Measurements from ENCODE around the gene PAF1.
A peak's percentile ranks its signal among the peaks of the same experiment; 100 is the strongest.

The PAF1 gene

DNA sequence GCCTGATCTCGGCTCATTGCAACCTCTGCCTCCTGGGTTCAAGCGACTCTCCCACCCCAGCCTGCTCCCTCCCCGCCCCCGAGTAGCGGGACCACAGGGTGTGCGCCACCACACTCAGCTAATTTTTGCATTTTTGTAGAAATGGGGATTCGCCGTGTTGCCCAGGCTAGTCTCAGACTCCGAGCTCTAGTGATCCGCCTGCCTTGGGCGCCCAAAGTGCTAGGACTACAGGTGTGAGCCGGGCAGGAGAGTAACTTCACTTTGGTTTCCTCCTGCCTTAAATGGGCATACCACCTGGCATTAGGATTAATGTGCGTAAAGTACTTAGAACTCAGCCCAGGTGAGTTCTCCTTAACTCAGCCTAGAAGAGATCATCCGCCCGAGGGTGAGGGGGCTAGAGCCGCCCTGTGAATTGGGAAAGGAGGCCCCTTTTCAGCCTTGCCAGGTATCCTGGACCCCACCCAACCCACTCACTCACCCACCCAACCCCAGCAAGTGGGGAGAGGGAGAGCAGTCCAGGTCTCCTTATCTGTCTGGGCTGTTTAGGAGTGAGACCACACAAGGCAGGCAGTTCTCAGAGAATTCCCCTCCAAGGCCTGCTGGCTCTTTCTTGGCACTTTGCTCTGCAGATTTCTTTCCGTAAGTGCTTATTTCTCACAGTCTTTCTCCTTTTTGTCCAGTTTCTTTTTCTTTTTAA, 14.5 kb upstream of the PAF1 start:
- DNase-seq, result no peak

- no peak for DNase-seq
Observed at GRCh38 chr19:39403331-39404312, 12.7 kb upstream of the PAF1 start.

- DNase-seq, result no peak
Observed at GRCh38 chr19:39402346-39403300, 11.7 kb upstream of the PAF1 start.

DNA sequence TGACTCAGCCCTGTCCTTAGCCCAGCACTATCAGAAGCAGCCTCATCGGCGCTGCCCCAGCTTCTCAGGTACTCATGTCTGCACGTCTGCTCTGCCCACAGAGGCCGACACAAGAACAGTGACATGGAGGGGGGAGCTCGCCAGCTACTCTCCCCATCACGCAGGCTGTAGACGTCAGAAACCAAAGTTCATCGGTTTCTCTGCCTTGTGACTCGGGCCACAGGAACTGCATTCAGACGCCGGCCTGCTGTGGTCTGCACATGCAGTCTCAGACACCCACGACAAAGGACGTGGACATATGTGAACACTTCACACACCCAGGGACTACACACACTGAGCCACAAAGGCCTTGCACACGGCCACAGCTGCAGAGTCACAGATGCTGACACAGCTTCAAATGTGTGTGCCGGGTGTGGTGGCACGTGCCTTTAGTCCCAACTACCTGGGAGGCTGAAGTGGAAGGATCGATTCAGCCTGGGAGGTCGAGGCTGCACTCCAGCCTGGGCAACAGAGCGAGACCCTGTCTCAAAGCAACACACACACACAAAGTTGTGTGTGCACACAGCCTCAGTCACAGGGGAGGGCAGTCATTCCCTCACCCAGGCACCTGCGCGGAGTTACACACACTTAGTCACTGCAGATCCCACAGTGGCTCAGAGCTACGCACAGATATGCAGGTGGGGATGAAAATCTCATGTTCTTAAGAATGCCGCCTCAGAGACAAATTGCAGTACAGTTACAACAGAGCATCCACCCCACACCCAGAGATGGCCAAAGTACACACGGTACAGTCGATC, 10.8 kb upstream of the PAF1 start:
- DNase-seq, result no peak

DNA sequence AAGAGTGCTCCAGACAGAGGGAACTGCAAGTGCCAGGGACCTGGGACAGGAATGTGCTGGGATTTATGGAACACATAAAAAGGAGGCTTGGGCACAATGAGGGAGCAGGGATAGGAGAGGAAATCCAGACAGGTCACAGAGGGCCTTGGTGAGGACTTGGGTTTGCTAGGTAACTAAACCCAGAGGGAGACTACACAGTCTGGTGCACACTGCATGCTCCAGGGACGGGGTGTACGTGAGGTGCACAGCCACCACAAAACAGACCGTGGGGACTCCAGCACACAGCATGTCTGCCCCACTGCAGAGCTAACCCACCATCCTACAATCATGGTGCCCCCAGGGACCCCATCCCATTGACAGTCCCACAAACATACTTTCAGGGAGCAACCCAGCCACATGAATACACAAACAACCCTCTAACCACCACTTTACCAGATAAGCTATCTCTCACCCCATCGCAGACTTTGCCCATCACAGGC, 10.2 kb upstream of the PAF1 start:
- no peak for DNase-seq

DNA sequence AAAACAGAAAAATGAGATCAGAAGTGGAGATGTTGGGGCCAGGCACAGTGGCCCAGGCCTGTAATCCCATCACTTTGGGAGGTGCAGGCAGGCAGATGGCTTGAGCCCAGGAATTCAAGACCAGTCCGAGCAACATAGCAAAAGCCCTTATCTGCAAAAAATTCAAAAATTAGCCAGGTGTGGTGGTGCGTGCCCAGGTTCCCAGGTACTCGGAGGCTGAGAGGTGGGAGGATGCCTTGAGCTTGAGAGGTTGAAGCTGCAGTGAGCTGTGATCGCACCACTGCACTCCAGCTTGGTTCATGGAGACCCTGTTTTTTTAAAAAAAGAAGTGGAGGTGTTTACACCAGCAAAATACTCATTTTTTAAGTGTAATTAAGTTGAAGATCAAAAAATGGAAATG, 9.2 kb upstream of the PAF1 start:
- DNase-seq, result no peak

DNA sequence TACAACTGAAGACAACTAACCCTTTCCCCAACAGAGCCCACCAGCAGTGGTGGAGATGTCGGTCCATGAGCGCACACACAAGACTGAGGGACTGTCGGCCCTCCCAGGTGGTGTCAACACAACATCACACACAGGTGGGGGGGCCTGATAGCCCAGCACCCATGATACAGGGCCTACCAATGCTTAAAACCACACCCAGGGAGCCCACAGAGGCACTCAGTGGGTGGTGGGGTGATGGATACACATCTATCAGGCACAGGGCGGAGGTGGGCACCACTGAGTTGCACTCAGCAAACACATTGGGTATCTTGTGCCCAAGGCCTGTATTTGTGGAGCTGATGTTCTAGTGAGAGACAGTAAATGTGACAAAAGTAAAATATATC, 8.8 kb upstream of the PAF1 start:
- no peak for DNase-seq

GRCh38 chr19:39398297-39398864, 7.5 kb upstream of the PAF1 start:
- no peak for DNase-seq

DNA sequence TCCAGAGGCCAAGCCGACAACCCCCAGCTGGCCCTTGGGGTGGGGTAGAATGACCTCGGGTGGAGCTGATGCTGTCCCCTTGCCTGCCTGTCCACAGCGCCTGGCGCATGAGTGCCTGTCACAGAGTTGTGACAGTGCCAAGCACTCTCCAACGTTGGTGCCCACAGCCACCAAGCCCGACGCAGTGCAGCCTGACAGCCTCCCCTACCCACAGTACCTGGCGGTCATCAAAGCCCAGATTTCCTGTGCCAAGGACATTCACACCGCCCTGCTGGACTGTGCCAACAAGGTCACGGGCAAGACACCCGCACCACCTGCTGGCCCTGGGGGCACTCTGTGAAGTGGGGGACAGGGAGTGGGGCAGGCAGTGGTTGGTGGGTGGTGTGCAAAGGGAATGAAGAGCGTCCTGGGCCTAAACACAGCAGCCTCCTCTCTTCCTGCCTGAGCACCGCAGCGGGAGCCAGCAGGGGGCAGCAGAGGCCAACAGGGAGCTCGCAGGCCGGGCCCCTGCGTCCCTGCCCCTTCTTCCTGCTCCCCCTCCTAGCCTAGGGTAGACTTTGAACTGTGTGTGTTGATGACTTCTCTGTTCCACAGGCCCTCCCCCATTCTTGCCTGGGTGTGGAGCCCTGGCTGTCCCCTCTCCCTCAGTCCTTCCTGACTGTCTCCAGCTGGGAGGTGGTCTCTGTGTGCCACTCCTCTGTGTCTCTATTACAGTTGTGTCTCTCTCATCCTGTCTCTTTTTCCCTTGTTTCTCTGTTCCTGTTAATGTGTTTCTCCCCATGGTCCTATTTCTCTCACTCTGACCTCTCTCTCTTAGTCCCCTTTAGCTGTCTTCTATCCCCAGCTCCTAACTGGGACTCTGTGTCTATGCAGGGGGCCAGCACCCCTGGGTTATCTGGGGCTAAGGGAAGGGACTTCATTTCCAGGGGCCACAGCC, 6.7 kb upstream of the PAF1 start:
- peak; percentile 21 for DNase-seq

- DNase-seq, result no peak
Observed at GRCh38 chr19:39390451-39390750, 505 bp downstream of the PAF1 start.

- no peak for DNase-seq
Observed at GRCh38 chr19:39389631-39390414, 1.1 kb downstream of the PAF1 start.

DNA sequence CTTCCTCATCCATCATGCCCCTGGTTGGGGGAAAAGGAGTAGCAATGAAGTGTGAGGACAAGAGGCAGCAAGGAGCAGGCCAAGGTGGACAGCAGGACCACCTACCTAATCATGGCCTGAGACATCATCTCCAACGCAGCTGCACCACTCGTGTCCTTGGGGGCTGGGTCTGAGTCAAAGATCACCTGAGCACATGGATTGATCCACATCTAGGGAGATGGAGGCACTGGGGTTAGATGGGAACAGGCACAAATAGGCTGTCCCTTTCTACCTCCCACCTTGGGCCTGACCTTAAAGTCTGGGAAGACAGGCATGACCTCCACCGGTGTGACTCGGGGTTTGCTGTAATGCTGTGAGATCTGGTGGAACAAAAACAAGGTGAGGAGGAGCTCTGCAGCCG, 2.2 kb downstream of the PAF1 start:
- no peak for DNase-seq

DNA sequence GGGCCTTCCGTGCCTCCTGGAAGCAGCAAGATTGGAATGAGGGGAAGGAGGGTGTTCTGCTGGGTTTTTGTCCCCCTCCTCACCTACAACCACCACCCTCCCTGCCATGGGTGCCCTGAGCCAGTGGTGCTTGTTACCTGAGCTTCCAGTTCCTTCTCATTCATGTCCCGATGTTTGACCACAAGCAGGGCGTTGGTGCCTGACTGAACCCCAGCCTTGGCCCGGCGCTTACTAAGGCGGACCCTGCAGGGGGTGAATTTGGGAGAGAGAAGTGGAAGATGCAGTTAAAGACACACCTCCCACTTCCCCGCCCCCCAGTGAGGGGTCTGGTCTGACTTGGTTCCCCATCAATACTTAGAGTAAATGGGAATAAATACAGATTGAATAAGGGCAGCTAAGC, 4.3 kb downstream of the PAF1 start:
- DNase-seq, result no peak

DNA sequence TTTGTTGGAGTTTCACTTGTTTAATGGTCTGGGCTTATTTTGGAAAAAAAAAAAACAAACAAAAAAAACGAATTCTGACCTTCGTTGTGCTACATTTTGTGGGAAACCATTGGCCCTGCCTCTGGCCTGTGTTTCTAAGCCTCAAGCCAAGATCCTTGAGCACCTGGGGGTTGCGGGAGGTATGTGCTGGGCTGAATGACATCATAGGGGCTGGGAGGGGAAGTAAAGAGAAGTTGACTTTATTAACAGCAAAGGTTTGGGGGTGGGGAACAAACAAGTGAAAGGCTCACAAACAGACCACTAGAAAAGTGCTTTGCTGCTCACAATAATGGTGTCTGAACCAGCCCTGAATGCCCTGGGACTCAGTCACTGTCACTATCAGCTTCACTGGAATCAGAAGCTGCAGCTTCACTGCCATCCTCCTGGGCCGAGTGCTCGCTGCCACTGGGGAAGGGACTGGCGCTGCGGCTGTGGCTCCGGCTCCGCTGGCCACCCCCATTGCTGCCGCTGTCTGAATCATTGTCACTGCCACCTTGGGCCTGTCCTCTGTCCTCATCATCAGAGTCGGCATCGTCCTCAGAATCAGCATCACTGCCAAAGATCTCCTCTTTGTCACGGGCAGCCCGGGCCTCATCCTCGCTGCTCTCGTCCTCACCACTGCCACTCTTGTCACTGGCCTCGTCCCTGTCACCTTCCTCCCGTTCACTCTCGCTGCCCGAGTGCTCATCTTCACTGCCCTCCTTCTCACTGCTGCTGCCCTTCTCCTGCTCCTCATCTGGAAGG, 5.1 kb downstream of the PAF1 start:
- no peak for DNase-seq

DNA sequence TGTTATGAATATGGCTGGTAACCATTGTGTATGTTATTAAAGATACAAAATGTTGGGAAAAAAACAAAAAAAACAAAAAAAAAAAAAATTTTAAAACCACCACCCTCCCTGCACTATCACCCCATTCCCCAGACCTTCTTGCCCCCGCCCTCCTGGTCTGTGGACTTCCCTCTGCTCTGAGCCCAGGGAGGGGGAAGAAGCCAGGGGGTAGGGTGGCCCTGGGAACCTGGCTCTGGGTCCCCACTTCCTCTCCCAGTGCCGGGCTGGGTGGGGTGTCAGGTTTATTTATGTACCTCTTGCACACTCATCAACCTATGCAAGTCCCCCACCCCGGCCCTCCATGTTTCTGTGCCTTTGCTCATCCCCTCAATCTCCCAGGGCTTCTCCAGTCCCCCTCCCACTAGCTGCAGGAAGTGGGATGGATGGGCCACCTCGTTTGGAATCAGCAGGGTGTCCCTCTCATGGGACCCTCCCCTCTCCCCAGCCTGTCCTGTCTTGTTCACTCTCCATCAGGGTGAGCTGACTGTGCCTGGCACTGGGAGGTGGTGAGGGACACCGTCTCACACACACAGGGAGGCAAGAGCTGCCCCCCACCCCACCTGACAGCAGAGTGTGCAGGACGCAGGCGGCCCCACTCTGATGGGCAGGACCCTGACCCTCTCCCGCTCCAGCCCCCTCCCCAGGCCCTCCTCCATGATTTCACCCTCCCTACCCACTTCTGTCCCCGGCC, 5.9 kb downstream of the PAF1 start:
- DNase-seq, result no peak

DNA sequence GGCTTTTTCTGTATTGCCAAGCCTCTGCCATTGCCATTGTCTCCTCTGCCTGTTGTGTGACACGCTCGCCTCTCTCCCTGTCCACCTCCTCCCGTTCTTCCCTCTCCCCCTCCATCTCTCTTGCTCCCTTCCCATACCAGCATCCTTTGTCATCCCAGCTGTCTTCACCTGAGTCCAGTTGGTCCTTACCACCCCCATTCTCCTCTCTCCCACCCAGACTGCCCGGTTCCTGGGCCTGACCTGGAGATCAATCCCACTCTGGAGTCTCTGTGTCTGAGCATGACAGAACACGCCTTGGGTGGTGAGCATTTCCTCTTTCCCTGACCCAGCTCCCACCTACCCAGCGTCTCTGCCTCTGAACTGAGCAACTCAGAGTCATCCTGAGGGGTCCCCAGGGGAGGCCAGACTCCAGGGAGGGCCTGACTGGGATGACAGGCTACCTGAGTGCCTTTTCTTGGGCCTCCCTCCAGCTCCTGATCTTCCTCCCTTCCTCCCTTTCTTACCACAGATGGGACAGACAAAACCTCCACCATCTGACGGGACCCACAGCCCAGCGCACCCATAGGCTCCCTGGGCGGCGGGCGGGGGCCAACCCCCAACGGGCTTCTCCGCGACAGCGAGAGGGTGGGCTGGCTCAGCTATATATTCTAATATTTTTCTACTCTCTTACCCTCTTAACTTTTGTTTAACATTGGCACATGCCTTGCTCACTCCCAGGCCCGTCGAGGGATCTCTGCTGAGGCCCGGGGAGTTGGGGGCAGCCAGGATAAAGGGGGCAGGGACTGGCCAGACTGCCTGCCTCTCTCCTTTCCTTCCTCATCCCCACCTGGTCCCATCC, 7.7 kb downstream of the PAF1 start:
- no peak for DNase-seq

DNA sequence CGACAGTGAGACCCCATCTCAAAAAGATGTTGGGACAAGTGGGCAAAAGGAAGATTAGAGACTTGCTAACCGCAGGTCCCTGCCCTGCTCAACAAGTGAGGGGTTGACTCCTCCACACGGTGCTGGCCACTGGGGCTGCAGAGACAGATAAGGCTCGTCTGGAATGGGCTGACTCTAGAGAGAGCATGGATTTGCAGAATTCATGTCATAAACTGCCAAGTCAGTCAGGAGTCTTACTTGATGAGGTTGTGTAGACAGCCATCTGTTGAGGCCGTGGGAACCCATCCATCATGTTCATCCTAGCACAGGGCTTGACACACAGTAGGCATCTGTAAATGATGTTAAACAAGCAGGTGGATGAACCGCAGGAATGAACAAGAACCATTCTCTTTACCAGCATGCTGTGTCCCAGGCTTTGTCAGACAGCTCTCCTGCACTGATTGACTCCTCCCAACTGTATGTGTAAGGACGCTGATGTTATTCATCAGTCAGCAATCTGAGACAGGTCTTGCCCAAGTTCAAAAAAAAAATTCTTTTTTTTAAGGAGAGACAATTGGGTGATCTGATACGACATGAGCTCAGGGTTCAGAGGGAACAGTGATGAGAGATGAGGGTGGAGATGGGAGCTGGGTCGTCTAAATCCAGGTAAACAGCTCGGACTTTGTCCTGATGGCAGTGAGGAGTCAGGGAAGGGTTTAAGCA, 8.8 kb downstream of the PAF1 start:
- DNase-seq, result no peak

Measured in NCI-H1092 (cell line).